ENCODE results near the gene IGSF9. TPM values are rescaled to one million over a fixed set of nuclear protein-coding genes. Genes with fewer than 3 reads are reported as not detected.

Gene IGSF9
- total and polyA plus RNA-seq, 10 of the 15 experiments (the other 5 are each of a cell fraction or from before 2014, with no cell fraction given) = 0.04 to 0.07 TPM; not detected in 8

DNA sequence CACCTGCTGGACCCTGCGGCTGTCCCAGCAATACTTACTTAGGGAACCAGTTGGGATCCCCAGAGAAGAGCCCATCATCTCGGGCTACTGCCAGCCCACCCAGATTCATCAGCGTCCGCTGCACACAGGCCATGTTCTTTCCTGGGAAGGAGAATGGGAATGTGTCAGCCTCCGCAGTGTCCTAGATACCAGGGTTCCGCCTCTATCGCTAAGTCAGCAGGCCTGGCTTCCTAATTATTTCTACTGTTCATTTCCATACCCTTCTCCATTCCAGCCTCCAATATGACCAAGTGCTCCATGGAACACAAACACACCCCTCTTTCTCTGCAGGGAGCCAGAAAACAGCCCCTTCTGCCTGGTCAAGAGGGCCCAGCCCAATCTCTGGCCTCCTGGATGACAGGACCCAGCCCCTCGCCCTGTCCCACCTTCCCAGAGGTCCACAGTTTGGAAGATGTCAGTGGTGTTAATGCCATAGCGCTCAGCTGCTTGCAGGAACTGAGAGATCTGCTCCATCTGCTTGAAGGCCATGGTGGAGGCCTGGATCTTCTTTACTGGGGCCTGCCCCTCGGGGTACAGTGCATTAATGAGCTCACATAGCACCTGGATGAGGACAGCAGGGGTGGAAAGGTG is 26.1 kb downstream of the IGSF9 start:
- intact Hi-C loops (cut with micrococcal nuclease; ENCODE audit: unreplicated experiment) (no loop called here), in situ Hi-C loops (cut with MboI) (no loop called here)
- Histone ChIP-seq H3K4me1 (ENCODE audit: control insufficient read depth, insufficient read depth, low read length) (peaks cover 24% of the 10 kb centered on the region), H3K79me2 (ENCODE audit: control insufficient read depth, insufficient read depth, low read length) (peaks cover 50% of the 10 kb centered on the region), H3K9ac (ENCODE audit: control insufficient read depth, insufficient read depth, low read length) (no peak overlapping the region), H2AFZ (ENCODE audit: control insufficient read depth, low read depth, low read length) (no peak overlapping the region), H3K4me2 (ENCODE audit: control insufficient read depth, insufficient read depth) (no peak overlapping the region), H4K20me1 (ENCODE audit: control insufficient read depth, insufficient read depth) (no peaks in the 10 kb centered on the region), H3K36me3 (ENCODE audit: control insufficient read depth in 2 of 2, insufficient read depth in 2 of 2, low read length in 1 of 2) (peaks cover 8 to 28% of the 10 kb centered on the region in 2 experiments; a peak in 3 of 4 replicates), H3K4me3 (no peak overlapping the region), H3K9me3 (replicated peaks; ENCODE audit: control insufficient read depth, insufficient read depth, low read length) (no peaks in the 10 kb centered on the region), H3K27ac (ENCODE audit: control insufficient read depth, insufficient read depth) (no peak overlapping the region), H3K27me3 (replicated peaks in 1 of 2; ENCODE audit: control insufficient read depth in 2 of 2, insufficient read depth in 2 of 2, low read length in 1 of 2) (no peaks in the 10 kb centered on the region)
- SMC1A ChIA-PET (ENCODE audit: uncharacterized antibody, unreplicated experiment) = interaction anchor here (0.8 kb wide), 1 partner anchor 26 kb away, joined by 3 read pairs; no protein-coding TSS in a partner anchor
- FAIRE-seq = no peak
- RAD21 ChIA-PET (ENCODE audit: unreplicated experiment) = interaction anchor here (7.5 kb wide), 1 partner anchor 28 kb away, joined by 94 read pairs; no protein-coding TSS in a partner anchor
- BruUV-seq (replicated peaks) = no TSS peak
- CTCF ChIA-PET = interaction anchor here (1.0 to 22.4 kb wide), 3 partner anchors 11 to 85 kb away, joined by 3 to 422 read pairs (median 3); no protein-coding TSS in a partner anchor
- POLR2A ChIA-PET = no interaction called here
- no peak for ATAC-seq
- TF ChIP-seq LARP7 (IDR thresholded peaks at IDR 0.05) (no peak), KLF5 (IDR thresholded peaks at IDR 0.05; ENCODE audit: partially characterized antibody) (no peak), IRF4 (IDR thresholded peaks at IDR 0.05; ENCODE audit: low read depth, low read length) (no peak), TBL1XR1 (IDR thresholded peaks at IDR 0.05; ENCODE audit: low read depth, low read length) (no peak), SP1 (IDR thresholded peaks at IDR 0.05; ENCODE audit: low read depth, low read length) (no peak)
- TF ChIP-seq, protein P1, sequence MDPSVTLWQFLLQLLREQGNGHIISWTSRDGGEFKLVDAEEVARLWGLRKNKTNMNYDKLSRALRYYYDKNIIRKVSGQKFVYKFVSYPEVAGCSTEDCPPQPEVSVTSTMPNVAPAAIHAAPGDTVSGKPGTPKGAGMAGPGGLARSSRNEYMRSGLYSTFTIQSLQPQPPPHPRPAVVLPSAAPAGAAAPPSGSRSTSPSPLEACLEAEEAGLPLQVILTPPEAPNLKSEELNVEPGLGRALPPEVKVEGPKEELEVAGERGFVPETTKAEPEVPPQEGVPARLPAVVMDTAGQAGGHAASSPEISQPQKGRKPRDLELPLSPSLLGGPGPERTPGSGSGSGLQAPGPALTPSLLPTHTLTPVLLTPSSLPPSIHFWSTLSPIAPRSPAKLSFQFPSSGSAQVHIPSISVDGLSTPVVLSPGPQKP (IDR thresholded peaks at IDR 0.05; ENCODE audit: low read depth, low read length) = no peak
- TF ChIP-seq, protein P2, sequence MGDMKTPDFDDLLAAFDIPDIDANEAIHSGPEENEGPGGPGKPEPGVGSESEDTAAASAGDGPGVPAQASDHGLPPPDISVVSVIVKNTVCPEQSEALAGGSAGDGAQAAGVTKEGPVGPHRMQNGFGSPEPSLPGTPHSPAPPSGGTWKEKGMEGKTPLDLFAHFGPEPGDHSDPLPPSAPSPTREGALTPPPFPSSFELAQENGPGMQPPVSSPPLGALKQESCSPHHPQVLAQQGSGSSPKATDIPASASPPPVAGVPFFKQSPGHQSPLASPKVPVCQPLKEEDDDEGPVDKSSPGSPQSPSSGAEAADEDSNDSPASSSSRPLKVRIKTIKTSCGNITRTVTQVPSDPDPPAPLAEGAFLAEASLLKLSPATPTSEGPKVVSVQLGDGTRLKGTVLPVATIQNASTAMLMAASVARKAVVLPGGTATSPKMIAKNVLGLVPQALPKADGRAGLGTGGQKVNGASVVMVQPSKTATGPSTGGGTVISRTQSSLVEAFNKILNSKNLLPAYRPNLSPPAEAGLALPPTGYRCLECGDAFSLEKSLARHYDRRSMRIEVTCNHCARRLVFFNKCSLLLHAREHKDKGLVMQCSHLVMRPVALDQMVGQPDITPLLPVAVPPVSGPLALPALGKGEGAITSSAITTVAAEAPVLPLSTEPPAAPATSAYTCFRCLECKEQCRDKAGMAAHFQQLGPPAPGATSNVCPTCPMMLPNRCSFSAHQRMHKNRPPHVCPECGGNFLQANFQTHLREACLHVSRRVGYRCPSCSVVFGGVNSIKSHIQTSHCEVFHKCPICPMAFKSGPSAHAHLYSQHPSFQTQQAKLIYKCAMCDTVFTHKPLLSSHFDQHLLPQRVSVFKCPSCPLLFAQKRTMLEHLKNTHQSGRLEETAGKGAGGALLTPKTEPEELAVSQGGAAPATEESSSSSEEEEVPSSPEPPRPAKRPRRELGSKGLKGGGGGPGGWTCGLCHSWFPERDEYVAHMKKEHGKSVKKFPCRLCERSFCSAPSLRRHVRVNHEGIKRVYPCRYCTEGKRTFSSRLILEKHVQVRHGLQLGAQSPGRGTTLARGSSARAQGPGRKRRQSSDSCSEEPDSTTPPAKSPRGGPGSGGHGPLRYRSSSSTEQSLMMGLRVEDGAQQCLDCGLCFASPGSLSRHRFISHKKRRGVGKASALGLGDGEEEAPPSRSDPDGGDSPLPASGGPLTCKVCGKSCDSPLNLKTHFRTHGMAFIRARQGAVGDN (IDR thresholded peaks at IDR 0.05) = no peak
- TF ChIP-seq, protein P3, sequence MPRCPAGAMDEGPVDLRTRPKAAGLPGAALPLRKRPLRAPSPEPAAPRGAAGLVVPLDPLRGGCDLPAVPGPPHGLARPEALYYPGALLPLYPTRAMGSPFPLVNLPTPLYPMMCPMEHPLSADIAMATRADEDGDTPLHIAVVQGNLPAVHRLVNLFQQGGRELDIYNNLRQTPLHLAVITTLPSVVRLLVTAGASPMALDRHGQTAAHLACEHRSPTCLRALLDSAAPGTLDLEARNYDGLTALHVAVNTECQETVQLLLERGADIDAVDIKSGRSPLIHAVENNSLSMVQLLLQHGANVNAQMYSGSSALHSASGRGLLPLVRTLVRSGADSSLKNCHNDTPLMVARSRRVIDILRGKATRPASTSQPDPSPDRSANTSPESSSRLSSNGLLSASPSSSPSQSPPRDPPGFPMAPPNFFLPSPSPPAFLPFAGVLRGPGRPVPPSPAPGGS (IDR thresholded peaks at IDR 0.05; ENCODE audit: borderline replicate concordance, insufficient read depth, low read depth, low read length, poor library complexity, severe bottlenecking) = no peak
- 95% methylated on average over 10 of the region's 10 CpGs for WGBS (ENCODE audit: insufficient coverage, insufficient replicate concordance, low lambda C conversion rate, missing lambda C conversion rate)
- DNase-seq (ENCODE audit: low read depth, low spot score) = no peak
